SK-N-SH treated with all-trans-retinoic acid at 6 μM for 48 hours (cell line): Measurements from ENCODE around the gene AAK1.

Experiments used
- ATAC-seq: fragments of 200-7000 bp; cut with Tn5 transposase; 3 replicates; pipeline ENCODE4 v1.9.1; 2020; ENCODE audit warnings: mild to moderate bottlenecking, moderate library complexity
- ARNTL ChIP-seq: fragments of 450-650 bp; formaldehyde crosslinking; IDR thresholded peaks from 2 replicates; pipeline ENCODE4 v1.5.0; 2020; ENCODE audit warnings: low read depth, mild to moderate bottlenecking, moderate library complexity, borderline replicate concordance
- BACH2 ChIP-seq: fragments of 250-450 bp; sonication (Bioruptor Pico); IDR thresholded peaks from 2 replicates; pipeline ENCODE4 v1.9.0; 2021; ENCODE audit warnings: mild to moderate bottlenecking, borderline replicate concordance
- CSDC2 ChIP-seq: fragments of 250-450 bp; sonication (Bioruptor Pico); IDR thresholded peaks from 2 replicates; pipeline ENCODE4 v1.5.0; 2020; ENCODE audit warnings: mild to moderate bottlenecking, moderate library complexity
- ESRRG ChIP-seq: fragments of 250-450 bp; sonication (Bioruptor Pico); IDR thresholded peaks from 2 replicates; pipeline ENCODE4 v1.6.1; 2021; ENCODE audit warnings: mild to moderate bottlenecking
- GLIS3 ChIP-seq: fragments of 250-450 bp; sonication (Bioruptor Pico); IDR thresholded peaks from 2 replicates; pipeline ENCODE4 v1.5.0; 2020; ENCODE audit warnings: mild to moderate bottlenecking, moderate library complexity
- OSR1 ChIP-seq: fragments of 250-450 bp; sonication (Bioruptor Pico); IDR thresholded peaks from 2 replicates; pipeline ENCODE4 v1.8.0; 2022; ENCODE audit warnings: moderate library complexity, mild to moderate bottlenecking, inconsistent platforms
- PPARA ChIP-seq: fragments of 250-450 bp; sonication (Bioruptor Pico); IDR thresholded peaks from 2 replicates; pipeline ENCODE4 v1.5.0; 2020; ENCODE audit warnings: mild to moderate bottlenecking, borderline replicate concordance
- TOX ChIP-seq: fragments of 250-450 bp; sonication (Bioruptor Pico); IDR thresholded peaks from 2 replicates; pipeline ENCODE4 v1.8.0; 2021; ENCODE audit warnings: mild to moderate bottlenecking, moderate library complexity, borderline replicate concordance
- ZC3H10 ChIP-seq: fragments of 250-450 bp; sonication (Bioruptor Pico); IDR thresholded peaks from 2 replicates; pipeline ENCODE4 v1.5.1; 2021; ENCODE audit warnings: mild to moderate bottlenecking, moderate library complexity
- ZFP3 ChIP-seq: fragments of 250-450 bp; sonication (Bioruptor Pico); IDR thresholded peaks from 2 replicates; pipeline ENCODE4 v1.5.0; 2020; ENCODE audit warnings: mild to moderate bottlenecking, moderate library complexity
- ZNF565 ChIP-seq: fragments of 450-650 bp; formaldehyde crosslinking; conservative IDR thresholded peaks from 2 replicates; pipeline ENCODE4 v1.5.0; 2020; ENCODE audit warnings: low read depth, mild to moderate bottlenecking, moderate library complexity
- ZNF70 ChIP-seq: fragments of 450-650 bp; formaldehyde crosslinking; IDR thresholded peaks from 2 replicates; pipeline ENCODE4 v1.5.0; 2020; ENCODE audit warnings: mild to moderate bottlenecking, moderate library complexity
- ZNF8 ChIP-seq: fragments of 450-650 bp; formaldehyde crosslinking; IDR thresholded peaks from 2 replicates; pipeline ENCODE4 v1.5.0; 2020; ENCODE audit warnings: mild to moderate bottlenecking, moderate library complexity
- TF ChIP-seq, protein P1 (sequence below): fragments of 250-450 bp; sonication (Bioruptor Pico); IDR thresholded peaks from 2 replicates; pipeline ENCODE4 v1.5.1; 2021; ENCODE audit warnings: mild to moderate bottlenecking, moderate library complexity
- TF ChIP-seq, protein P2 (sequence below): fragments of 250-450 bp; sonication (Bioruptor Pico); IDR thresholded peaks from 2 replicates; pipeline ENCODE4 v1.8.0; 2021; ENCODE audit warnings: low read depth, mild to moderate bottlenecking, moderate library complexity, borderline replicate concordance
- TF ChIP-seq, protein P3 (sequence below): fragments of 250-450 bp; sonication (Bioruptor Pico); IDR thresholded peaks from 2 replicates; pipeline ENCODE4 v1.5.0; 2020; ENCODE audit warnings: mild to moderate bottlenecking, moderate library complexity
- TF ChIP-seq, protein P4 (sequence below): fragments of 250-450 bp; sonication (Bioruptor Pico); IDR thresholded peaks from 2 replicates; pipeline ENCODE4 v1.5.1; 2020; ENCODE audit warnings: low read depth, mild to moderate bottlenecking, moderate library complexity
- TF ChIP-seq, protein P5 (sequence below): fragments of 250-450 bp; sonication (Bioruptor Pico); IDR thresholded peaks from 2 replicates; pipeline ENCODE4 v1.8.0; 2020; ENCODE audit warnings: mild to moderate bottlenecking, moderate library complexity, borderline replicate concordance

The AAK1 gene

DNA sequence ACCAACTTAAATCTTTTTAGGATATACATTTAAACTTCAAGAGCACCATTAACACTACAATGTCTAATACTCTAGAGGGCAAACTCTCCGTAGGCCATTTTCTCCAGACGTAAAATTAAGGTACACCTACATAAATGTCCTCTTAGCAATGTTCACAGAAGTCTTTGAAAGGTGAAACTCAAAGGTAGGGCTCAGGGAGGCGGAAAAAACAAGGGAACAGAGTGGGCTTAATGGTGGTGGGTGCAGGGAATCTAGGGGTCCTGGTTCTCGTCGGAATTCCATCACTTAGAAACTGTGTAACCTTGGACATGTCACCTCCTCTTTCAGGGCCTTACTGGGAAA, 207.0 kb downstream of the AAK1 start:
- TF ChIP-seq ZNF70 (CRISPR knock-in tag), result peak; percentile 87
- TF ChIP-seq, protein P1, sequence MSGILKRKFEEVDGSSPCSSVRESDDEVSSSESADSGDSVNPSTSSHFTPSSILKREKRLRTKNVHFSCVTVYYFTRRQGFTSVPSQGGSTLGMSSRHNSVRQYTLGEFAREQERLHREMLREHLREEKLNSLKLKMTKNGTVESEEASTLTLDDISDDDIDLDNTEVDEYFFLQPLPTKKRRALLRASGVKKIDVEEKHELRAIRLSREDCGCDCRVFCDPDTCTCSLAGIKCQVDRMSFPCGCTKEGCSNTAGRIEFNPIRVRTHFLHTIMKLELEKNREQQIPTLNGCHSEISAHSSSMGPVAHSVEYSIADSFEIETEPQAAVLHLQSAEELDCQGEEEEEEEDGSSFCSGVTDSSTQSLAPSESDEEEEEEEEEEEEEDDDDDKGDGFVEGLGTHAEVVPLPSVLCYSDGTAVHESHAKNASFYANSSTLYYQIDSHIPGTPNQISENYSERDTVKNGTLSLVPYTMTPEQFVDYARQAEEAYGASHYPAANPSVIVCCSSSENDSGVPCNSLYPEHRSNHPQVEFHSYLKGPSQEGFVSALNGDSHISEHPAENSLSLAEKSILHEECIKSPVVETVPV (CRISPR knock-in tag), result no peak
- no peak for TF ChIP-seq ZNF8
- TF ChIP-seq, protein P2, sequence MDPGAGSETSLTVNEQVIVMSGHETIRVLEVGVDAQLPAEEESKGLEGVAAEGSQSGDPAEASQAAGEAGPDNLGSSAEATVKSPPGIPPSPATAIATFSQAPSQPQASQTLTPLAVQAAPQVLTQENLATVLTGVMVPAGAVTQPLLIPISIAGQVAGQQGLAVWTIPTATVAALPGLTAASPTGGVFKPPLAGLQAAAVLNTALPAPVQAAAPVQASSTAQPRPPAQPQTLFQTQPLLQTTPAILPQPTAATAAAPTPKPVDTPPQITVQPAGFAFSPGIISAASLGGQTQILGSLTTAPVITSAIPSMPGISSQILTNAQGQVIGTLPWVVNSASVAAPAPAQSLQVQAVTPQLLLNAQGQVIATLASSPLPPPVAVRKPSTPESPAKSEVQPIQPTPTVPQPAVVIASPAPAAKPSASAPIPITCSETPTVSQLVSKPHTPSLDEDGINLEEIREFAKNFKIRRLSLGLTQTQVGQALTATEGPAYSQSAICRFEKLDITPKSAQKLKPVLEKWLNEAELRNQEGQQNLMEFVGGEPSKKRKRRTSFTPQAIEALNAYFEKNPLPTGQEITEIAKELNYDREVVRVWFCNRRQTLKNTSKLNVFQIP (CRISPR knock-in tag), result no peak
- ATAC-seq, result 0 out of 3 replicates have a peak, but pooled peaks have one; percentile 1

DNA sequence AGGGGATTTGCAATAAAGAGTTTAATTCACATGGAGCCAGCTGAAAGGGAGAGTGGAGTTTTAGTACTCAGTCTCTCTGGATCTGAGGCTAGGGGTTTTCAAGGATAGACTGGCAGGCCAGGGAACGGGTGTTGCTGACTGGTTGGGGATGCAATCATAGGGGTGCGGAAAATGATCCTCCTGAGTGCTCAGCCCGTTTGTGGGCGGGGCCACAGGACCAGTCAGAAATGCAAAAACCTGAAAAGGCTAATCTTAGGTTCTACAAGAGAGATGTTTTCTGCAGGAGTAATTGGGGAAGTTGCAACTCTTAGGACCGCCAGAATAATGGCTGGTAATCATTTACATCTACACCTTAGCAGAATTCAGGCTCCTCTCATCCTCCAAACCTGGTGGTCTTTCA, 208.8 kb downstream of the AAK1 start:
- no peak for ATAC-seq
- TF ChIP-seq, protein P1 (CRISPR knock-in tag), result no peak
- TF ChIP-seq ZNF565 (CRISPR knock-in tag), result no peak
- TF ChIP-seq, protein P3, sequence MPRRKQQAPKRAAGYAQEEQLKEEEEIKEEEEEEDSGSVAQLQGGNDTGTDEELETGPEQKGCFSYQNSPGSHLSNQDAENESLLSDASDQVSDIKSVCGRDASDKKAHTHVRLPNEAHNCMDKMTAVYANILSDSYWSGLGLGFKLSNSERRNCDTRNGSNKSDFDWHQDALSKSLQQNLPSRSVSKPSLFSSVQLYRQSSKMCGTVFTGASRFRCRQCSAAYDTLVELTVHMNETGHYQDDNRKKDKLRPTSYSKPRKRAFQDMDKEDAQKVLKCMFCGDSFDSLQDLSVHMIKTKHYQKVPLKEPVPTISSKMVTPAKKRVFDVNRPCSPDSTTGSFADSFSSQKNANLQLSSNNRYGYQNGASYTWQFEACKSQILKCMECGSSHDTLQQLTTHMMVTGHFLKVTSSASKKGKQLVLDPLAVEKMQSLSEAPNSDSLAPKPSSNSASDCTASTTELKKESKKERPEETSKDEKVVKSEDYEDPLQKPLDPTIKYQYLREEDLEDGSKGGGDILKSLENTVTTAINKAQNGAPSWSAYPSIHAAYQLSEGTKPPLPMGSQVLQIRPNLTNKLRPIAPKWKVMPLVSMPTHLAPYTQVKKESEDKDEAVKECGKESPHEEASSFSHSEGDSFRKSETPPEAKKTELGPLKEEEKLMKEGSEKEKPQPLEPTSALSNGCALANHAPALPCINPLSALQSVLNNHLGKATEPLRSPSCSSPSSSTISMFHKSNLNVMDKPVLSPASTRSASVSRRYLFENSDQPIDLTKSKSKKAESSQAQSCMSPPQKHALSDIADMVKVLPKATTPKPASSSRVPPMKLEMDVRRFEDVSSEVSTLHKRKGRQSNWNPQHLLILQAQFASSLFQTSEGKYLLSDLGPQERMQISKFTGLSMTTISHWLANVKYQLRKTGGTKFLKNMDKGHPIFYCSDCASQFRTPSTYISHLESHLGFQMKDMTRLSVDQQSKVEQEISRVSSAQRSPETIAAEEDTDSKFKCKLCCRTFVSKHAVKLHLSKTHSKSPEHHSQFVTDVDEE (CRISPR knock-in tag), result no peak
- TF ChIP-seq, protein P2 (CRISPR knock-in tag), result no peak
- no peak for TF ChIP-seq ARNTL
- no peak for TF ChIP-seq OSR1
- no peak for TF ChIP-seq ZNF8
- no peak for TF ChIP-seq ESRRG (CRISPR knock-in tag)
- TF ChIP-seq PPARA (CRISPR knock-in tag), result no peak
- TF ChIP-seq CSDC2 (CRISPR knock-in tag), result no peak
- no peak for TF ChIP-seq GLIS3 (CRISPR knock-in tag)
- TF ChIP-seq BACH2 (CRISPR knock-in tag), result no peak
- TF ChIP-seq ZNF70 (CRISPR knock-in tag), result no peak

DNA sequence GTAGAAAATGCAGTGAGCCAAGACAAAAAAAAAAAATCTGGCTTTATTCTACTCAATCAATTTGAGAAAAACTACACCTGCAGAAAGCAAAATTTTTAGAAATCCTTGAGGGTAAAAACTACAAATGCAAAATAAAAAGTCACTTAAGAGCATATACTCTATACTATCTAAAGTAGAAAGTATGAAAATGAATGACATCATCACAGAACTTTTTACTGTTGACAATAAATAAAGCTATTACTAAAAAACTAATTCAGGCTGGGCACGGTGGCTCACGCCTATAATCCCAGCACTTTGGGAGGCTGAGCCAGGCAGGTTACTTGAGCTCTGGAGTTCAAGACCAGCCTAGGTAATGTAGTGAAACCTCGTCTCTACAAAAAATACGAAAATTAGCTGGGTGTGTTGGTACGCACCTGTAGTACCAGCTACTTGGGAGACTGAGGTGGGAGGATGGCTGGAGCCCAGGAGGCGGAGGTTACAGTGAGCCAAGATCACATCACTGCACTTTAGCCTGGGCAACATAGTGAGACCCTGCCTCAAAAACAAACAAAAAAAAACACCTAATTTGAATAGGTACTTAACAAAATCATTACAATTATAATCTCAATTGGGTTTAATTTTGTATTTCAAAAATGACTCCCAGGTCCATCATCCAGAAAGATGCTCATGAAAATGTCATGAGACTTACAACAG, 213.9 kb downstream of the AAK1 start:
- TF ChIP-seq CSDC2 (CRISPR knock-in tag) (no peak), ARNTL (no peak), ZNF8 (no peak), TOX (no peak), ZFP3 (no peak), ZC3H10 (no peak)
- TF ChIP-seq, protein P4, sequence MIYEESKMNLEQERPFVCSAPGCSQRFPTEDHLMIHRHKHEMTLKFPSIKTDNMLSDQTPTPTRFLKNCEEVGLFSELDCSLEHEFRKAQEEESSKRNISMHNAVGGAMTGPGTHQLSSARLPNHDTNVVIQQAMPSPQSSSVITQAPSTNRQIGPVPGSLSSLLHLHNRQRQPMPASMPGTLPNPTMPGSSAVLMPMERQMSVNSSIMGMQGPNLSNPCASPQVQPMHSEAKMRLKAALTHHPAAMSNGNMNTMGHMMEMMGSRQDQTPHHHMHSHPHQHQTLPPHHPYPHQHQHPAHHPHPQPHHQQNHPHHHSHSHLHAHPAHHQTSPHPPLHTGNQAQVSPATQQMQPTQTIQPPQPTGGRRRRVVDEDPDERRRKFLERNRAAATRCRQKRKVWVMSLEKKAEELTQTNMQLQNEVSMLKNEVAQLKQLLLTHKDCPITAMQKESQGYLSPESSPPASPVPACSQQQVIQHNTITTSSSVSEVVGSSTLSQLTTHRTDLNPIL, result no peak
- TF ChIP-seq, protein P3 (CRISPR knock-in tag), result no peak
- TF ChIP-seq, protein P1 (CRISPR knock-in tag), result no peak
- TF ChIP-seq, protein P5, sequence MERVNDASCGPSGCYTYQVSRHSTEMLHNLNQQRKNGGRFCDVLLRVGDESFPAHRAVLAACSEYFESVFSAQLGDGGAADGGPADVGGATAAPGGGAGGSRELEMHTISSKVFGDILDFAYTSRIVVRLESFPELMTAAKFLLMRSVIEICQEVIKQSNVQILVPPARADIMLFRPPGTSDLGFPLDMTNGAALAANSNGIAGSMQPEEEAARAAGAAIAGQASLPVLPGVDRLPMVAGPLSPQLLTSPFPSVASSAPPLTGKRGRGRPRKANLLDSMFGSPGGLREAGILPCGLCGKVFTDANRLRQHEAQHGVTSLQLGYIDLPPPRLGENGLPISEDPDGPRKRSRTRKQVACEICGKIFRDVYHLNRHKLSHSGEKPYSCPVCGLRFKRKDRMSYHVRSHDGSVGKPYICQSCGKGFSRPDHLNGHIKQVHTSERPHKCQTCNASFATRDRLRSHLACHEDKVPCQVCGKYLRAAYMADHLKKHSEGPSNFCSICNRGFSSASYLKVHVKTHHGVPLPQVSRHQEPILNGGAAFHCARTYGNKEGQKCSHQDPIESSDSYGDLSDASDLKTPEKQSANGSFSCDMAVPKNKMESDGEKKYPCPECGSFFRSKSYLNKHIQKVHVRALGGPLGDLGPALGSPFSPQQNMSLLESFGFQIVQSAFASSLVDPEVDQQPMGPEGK, result no peak
- ATAC-seq, result no peak
